RWPE2 (cell line): ENCODE data around the gene DNAJC1.
"Not testable (repeated sequence)": the region's sequence is repeated elsewhere in the genome, so short reads cannot be mapped to it uniquely, and the experiment has no call there.

Source experiments
- ATAC-seq: fragments of 200-7000 bp; cut with Tn5 transposase; 3 replicates; pipeline ENCODE4 v1.9.1; 2021; ENCODE audit warnings: low read depth
- DNase-seq: peaks from one replicate; pipeline ENCODE4 v3.0.0-alpha.2; 2020; ENCODE audit warnings: low spot score
- H3K27ac ChIP-seq: fragments of 450-650 bp; 2 replicates; pipeline ENCODE4 v1.5.1; 2017; ENCODE audit warnings: mild to moderate bottlenecking; ENCODE audit not compliant: poor library complexity, severe bottlenecking
- H3K27me3 ChIP-seq: fragments of 250-450 bp; sonication (Bioruptor Pico); 2 replicates; pipeline ENCODE4 v1.5.1; 2021; ENCODE audit warnings: mild to moderate bottlenecking, moderate library complexity; ENCODE audit not compliant: insufficient read depth, poor library complexity, severe bottlenecking
- H3K36me3 ChIP-seq: fragments of 250-450 bp; sonication (Bioruptor Pico); 2 replicates; pipeline ENCODE4 v1.5.1; 2020; ENCODE audit warnings: low read depth, mild to moderate bottlenecking, moderate library complexity
- H3K4me1 ChIP-seq: fragments of 250-450 bp; sonication (Bioruptor Pico); 2 replicates; pipeline ENCODE4 v1.5.1; 2021; ENCODE audit warnings: mild to moderate bottlenecking, moderate library complexity; ENCODE audit not compliant: insufficient read depth, poor library complexity, severe bottlenecking
- H3K4me3 ChIP-seq: fragments of 250-450 bp; sonication (Bioruptor Pico); 2 replicates; pipeline ENCODE4 v1.5.1; 2021; ENCODE audit warnings: mild to moderate bottlenecking, moderate library complexity; ENCODE audit not compliant: severe bottlenecking
- H3K9me3 ChIP-seq: fragments of 250-450 bp; sonication (Bioruptor Pico); 2 replicates; pipeline ENCODE4 v1.5.1; 2021; ENCODE audit warnings: mild to moderate bottlenecking, moderate library complexity; ENCODE audit not compliant: severe bottlenecking
- TF ChIP-seq, protein P1 (sequence below): fragments of 450-650 bp; IDR thresholded peaks from one replicate; pipeline ENCODE4 v1.5.1; 2017; ENCODE audit warnings: mild to moderate bottlenecking, moderate library complexity; ENCODE audit not compliant: poor library complexity, severe bottlenecking

Gene DNAJC1

DNA sequence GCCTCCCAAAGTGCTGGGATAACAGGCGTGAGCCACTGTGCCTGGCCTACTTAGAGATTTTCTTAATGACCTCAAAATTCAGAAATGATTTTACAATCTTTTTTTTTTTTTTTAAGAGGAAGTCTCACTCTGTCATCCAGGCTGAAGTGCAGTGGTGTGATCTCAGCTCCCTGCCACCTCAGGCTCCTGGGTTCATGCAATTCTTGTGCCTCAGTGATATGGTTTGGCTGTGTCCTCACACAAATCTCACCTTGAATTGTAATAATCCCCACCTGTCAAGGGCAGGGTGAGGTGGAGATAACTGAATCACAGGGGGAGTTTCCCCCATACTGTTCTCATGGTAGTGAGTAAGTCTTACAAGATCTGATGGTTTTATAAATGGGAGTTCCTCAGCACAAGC is 159.9 kb downstream of the DNAJC1 start:
- DNase-seq = no peak
- Histone ChIP-seq H3K4me3 (no peak overlapping the region), H3K27me3 (no peaks in the 10 kb centered on the region), H3K36me3 (no peaks in the 10 kb centered on the region), H3K4me1 (no peaks in the 10 kb centered on the region), H3K9me3 (no peaks in the 10 kb centered on the region), H3K27ac (no peak overlapping the region)
- TF ChIP-seq, protein P1, sequence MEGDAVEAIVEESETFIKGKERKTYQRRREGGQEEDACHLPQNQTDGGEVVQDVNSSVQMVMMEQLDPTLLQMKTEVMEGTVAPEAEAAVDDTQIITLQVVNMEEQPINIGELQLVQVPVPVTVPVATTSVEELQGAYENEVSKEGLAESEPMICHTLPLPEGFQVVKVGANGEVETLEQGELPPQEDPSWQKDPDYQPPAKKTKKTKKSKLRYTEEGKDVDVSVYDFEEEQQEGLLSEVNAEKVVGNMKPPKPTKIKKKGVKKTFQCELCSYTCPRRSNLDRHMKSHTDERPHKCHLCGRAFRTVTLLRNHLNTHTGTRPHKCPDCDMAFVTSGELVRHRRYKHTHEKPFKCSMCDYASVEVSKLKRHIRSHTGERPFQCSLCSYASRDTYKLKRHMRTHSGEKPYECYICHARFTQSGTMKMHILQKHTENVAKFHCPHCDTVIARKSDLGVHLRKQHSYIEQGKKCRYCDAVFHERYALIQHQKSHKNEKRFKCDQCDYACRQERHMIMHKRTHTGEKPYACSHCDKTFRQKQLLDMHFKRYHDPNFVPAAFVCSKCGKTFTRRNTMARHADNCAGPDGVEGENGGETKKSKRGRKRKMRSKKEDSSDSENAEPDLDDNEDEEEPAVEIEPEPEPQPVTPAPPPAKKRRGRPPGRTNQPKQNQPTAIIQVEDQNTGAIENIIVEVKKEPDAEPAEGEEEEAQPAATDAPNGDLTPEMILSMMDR = no peak
- no peak for ATAC-seq

GRCh38 chr10:21841273-21841672 is 162.3 kb downstream of the DNAJC1 start:
- not testable (repeated sequence) for H3K27ac ChIP-seq, H3K9me3 ChIP-seq, H3K27me3 ChIP-seq, H3K4me1 ChIP-seq, ATAC-seq, DNase-seq, H3K36me3 ChIP-seq, H3K4me3 ChIP-seq

DNA sequence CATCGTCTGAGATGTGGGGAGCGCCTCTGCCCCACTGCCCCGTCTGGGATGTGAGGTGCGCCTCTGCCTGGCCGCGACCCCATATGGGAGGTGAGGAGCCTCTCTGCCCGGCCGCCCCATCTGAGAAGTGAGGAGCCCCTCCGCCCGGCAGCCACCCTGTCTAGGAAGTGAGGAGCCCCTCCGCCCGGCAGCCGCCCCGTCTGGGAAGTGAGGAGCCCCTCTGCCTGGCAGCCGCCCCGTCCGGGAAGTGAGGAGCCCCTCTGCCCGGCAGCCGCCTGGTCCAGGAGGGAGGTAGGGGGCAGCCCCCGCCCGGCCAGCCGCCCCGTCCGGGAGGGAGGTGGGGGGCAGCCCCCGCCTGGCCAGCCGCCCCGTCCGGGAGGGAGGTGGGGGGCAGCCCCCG is 166.0 kb downstream of the DNAJC1 start:
- not testable (repeated sequence) for H3K4me3 ChIP-seq, H3K27me3 ChIP-seq, H3K27ac ChIP-seq, ATAC-seq, H3K36me3 ChIP-seq, DNase-seq, H3K9me3 ChIP-seq, H3K4me1 ChIP-seq

DNA sequence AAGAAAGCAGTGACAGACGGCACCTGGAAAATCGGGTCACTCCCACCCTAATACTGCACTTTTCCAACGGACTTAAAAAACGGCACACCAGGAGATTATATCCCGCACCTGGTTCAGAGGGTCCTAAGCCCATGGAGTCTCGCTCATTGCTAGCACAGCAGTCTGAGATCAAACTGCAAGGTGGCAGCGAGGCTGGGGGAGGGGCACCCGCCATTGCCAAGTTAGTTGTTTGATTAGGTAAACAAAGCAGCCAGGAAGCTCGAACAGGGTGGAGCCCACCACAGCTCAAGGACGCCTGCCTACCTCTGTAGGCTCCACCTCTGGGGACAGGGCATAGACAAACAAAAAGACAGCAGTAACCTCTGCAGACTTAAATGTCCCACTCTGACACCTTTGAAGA is 169.0 kb downstream of the DNAJC1 start:
- H3K27me3 ChIP-seq, ATAC-seq, H3K27ac ChIP-seq, DNase-seq, H3K4me1 ChIP-seq, H3K4me3 ChIP-seq, H3K36me3 ChIP-seq: not testable (repeated sequence)
- H3K9me3 ChIP-seq = peaks cover 10% of the 10 kb centered on the region

GRCh38 chr10:21832821-21833130 is 170.8 kb downstream of the DNAJC1 start:
- Histone ChIP-seq H3K27ac (peak overlapping the region; percentile 40), H3K27me3 (no peaks in the 10 kb centered on the region)

GRCh38 chr10:21831986-21832820 is 171.3 kb downstream of the DNAJC1 start:
- Histone ChIP-seq H3K27ac (peak overlapping the region; percentile 40), H3K9me3 (peaks cover 18% of the 10 kb centered on the region), H3K36me3 (no peaks in the 10 kb centered on the region; the same call in 1 of the 2 replicates), H3K4me1 (peaks cover 10% of the 10 kb centered on the region), H3K27me3 (no peaks in the 10 kb centered on the region), H3K4me3 (no peak overlapping the region)
- ATAC-seq = peak; percentile 51; the same call in 2 of the 3 replicates
- TF ChIP-seq, protein P1 = no peak
- no peak for DNase-seq

More at GRCh38 chr10:21832821-21833130, 170.8 kb downstream of the DNAJC1 start:
- Histone ChIP-seq H3K9me3 (peaks cover 13% of the 10 kb centered on the region), H3K4me1 (peaks cover 10% of the 10 kb centered on the region), H3K4me3 (no peak overlapping the region), H3K36me3 (no peaks in the 10 kb centered on the region; the same call in 1 of the 2 replicates)
- TF ChIP-seq, protein P1 = no peak
- ATAC-seq (no peak), DNase-seq (no peak)
